Ishikawa (cell line): ENCODE results near the gene CLDN22.

Experiments
- CEBPB ChIP-seq: IDR thresholded peaks from 2 replicates; pipeline ENCODE4 v1.6.1; 2012
- EP300 ChIP-seq: IDR thresholded peaks from 2 replicates; pipeline ENCODE4 v1.6.1; 2012; ENCODE audit warnings: borderline replicate concordance
- FOXM1 ChIP-seq: IDR thresholded peaks from 2 replicates; pipeline ENCODE4 v1.6.1; 2012; ENCODE audit warnings: low read depth, borderline replicate concordance
- TAF1 ChIP-seq: IDR thresholded peaks from 2 replicates; pipeline ENCODE4 v1.6.1; 2012; ENCODE audit warnings: low read depth, mild to moderate bottlenecking
- TCF12 ChIP-seq: IDR thresholded peaks from 2 replicates; pipeline ENCODE4 v1.6.1; 2012; ENCODE audit warnings: low read depth
- TEAD4 ChIP-seq: IDR thresholded peaks from 2 replicates; pipeline ENCODE4 v1.6.1; 2012
- YY1 ChIP-seq: IDR thresholded peaks from 2 replicates; pipeline ENCODE4 v1.6.1; 2012; ENCODE audit warnings: low read depth
- TF ChIP-seq, protein P1 (sequence below): IDR thresholded peaks from 2 replicates; pipeline ENCODE4 v1.6.1; 2012

GRCh38 chr4:183353557-183353956 lies 33.5 kb upstream of the CLDN22 start:
- TF ChIP-seq YY1: no peak
- no peak for TF ChIP-seq FOXM1
- TF ChIP-seq TAF1: no peak
- no peak for TF ChIP-seq TCF12
- TF ChIP-seq TEAD4: no peak
- TF ChIP-seq, protein P1, sequence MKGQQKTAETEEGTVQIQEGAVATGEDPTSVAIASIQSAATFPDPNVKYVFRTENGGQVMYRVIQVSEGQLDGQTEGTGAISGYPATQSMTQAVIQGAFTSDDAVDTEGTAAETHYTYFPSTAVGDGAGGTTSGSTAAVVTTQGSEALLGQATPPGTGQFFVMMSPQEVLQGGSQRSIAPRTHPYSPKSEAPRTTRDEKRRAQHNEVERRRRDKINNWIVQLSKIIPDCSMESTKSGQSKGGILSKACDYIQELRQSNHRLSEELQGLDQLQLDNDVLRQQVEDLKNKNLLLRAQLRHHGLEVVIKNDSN: no peak
- no peak for TF ChIP-seq CEBPB
- no peak for TF ChIP-seq EP300
